Spinal cord (tissue), 10 donors: ENCODE data around the gene NEAT1. TPM values are rescaled to one million over a fixed set of nuclear protein-coding genes. Genes with fewer than 3 reads are reported as not detected.

ENCODE experiments used
- DNase-seq, 6 donors: peaks; one replicate each; pipeline versions ENCODE4 v3.0.0 to v3.0.0-alpha.2; 2013 to 2015; ENCODE audit warnings: low spot score in 6 of 6, low read depth in 4 of 6
- H3K27ac ChIP-seq: one replicate; pipeline ENCODE4 v1.5.1; 2013; ENCODE audit warnings: low read depth, low read length, control low read depth
- H3K27me3 ChIP-seq: one replicate; pipeline ENCODE4 v1.6.1; 2013; ENCODE audit warnings: low read length; ENCODE audit not compliant: control insufficient read depth, insufficient read depth
- H3K36me3 ChIP-seq: one replicate; pipeline ENCODE4 v1.6.1; 2013; ENCODE audit warnings: low read length; ENCODE audit not compliant: control insufficient read depth, insufficient read depth
- H3K4me1 ChIP-seq: one replicate; pipeline ENCODE4 v1.6.1; 2013; ENCODE audit warnings: low read length; ENCODE audit not compliant: control insufficient read depth, insufficient read depth
- H3K4me3 ChIP-seq: one replicate; pipeline ENCODE4 v1.5.1; 2013; ENCODE audit warnings: low read depth, low read length, control low read depth
- H3K9me3 ChIP-seq: one replicate; pipeline ENCODE4 v1.6.1; 2013; ENCODE audit warnings: low read length; ENCODE audit not compliant: control insufficient read depth, insufficient read depth
- WGBS: methylation state at CpG from one replicate; pipeline ENCODE4 v1.1.5; 2013; ENCODE audit warnings: missing lambda C conversion rate; ENCODE audit not compliant: insufficient coverage; 5-methylcytosine and 5-hydroxymethylcytosine counted together
- polyA plus RNA-seq, 2 donors: library from polyadenylated mRNA; unstranded; fragments of 120-200 nt; gene quantifications; one replicate each; pipeline ENCODE4 v1.2.1, GENCODE V29; 2013; ENCODE audit not compliant: insufficient read length in 2 of 2
- total RNA-seq, 2 donors: library from RNA; depleted of rRNA in 1 of 2; stranded (reverse); fragments of 120-200 nt in 1 of 2; fragments of >200 nt in 1 of 2; gene quantifications; one replicate each; pipeline versions ENCODE4 v1.2.3 to v1.2.4, GENCODE V29; 2013 to 2014
- donor health status: healthy.

The NEAT1 gene
- total and polyA plus RNA-seq, 4 donors = 27.4 to 73.6 (median 63.7) TPM

DNA sequence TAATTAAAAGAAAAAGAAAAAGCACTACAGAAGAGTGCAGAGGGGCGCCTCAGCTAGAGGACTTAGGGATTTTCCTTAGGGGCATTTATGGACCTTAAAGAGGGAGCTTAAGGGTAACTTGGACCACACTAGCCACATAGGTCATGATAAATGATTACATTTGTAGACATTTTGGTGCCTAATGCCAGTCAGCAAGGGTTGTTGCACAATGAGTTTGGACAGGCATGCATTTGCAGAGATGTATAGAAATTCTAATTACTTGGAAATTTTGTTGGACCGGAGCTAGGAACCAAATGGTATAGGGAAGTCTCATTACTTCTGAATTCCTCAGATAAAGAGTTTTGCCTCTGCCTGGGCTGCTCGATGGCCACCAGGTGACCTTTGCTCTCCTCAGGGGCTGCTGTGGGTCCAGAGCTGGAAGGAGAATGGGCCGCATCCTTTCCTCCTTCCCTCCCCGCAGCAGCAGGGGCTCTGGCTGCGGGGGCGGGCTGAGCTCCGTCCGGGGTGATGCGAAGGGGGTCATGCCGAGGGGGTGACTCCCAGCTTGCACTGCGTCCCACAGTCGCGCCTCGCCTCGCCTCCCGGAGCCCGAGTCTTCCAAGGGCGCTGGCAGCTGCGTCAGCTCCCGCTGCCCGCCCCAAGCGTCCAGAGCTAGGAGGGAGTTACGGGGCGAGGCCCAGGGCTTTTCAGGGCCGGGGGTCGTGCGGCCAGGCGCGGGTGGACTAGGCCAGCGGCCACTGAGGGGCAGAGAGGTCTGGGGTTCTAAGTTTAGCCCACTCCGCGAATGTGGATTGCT, 56.0 kb downstream of the NEAT1 start:
- Histone ChIP-seq H3K27ac (peak overlapping the region; percentile 99), H3K4me1 (peaks cover 40% of the 10 kb centered on the region), H3K36me3 (no peaks in the 10 kb centered on the region), H3K27me3 (no peaks in the 10 kb centered on the region), H3K4me3 (peak overlapping the region; percentile 26), H3K9me3 (no peaks in the 10 kb centered on the region)
- DNase-seq = peak in 1 of 6 donors; percentile 58
- WGBS = 12% methylated on average over 21 of the region's 33 CpGs

DNA sequence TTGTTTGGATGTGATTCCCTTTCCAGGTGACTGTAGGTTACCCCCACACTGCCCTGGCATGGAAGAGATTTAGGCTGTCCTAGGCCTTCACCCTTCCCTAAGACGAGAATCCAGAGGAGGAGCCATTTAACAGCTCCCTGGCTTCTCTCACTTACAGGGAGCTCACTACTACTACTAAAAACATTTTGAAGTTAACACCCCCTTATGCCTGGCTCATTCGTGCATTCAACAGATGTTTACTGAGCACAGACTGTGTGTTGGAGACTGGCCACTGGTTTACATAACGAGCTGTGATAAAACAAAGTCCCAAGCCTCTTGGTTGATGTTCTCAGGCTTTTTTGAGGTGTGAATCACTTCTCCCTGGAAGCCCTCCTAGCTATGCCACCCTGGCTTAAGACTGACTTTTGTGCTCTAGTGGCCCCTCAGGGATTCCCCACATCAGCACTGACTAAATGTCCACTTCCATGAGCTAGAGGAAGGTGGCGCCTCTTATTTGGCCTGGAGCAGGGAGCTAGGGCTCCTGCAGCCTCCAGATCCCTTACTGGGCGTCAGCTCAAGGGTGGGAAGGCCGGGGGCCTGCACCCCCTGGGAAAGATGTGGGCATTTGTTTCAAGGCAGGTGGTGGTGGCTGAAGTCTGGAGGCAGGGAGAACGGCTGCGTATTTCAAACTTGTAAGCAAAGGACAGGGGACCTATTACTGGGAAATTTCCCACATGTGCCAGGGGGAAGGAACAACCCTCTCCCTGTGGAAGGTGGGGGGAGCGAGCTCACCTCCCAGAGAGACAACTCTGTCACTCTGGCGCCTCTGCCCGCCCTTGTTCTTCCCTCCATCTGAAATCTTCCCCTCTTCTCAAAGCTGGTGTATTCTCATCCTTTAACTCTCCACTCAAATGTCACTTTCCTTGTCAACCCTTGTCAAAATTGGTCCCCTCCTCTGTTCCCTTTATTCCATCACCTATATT, 56.9 kb downstream of the NEAT1 start:
- Histone ChIP-seq H3K4me1 (peaks cover 40% of the 10 kb centered on the region), H3K27me3 (no peaks in the 10 kb centered on the region), H3K9me3 (no peaks in the 10 kb centered on the region), H3K4me3 (peak overlapping the region; percentile 26), H3K36me3 (no peaks in the 10 kb centered on the region), H3K27ac (peak overlapping the region; percentile 99)
- DNase-seq = peak in 2 of 6 donors; percentile 57 to 60
- WGBS = 28% methylated on average over 7 of the region's 11 CpGs

GRCh38 chr11:65482306-65482850, 59.8 kb downstream of the NEAT1 start:
- peaks cover 54% of the 10 kb centered on the region for H3K4me1 ChIP-seq

DNA sequence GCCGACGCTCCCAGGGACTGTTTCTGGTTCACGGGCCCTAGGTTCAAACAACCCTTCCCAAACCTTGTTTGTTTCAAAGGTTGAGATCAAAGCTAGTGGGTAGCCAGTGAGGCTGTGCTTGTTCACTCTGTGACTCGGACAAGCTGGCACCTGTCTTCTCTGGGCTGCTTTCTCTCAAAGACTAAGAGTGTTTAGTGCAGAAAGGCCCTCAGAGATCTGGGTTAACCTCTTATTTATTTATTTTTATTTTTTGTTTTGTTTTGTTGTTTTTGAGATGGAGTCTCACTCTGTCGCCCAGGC, 63.3 kb downstream of the NEAT1 start:
- no peak overlapping the region for H3K4me3 ChIP-seq
- DNase-seq = peak in 2 of 6 donors; percentile 35 to 43
- H3K9me3 ChIP-seq = no peaks in the 10 kb centered on the region
- no peaks in the 10 kb centered on the region for H3K27me3 ChIP-seq
- no CpG with 5 or more reads among the region's 5 CpGs for WGBS
- H3K4me1 ChIP-seq = peaks cover 64% of the 10 kb centered on the region
- H3K36me3 ChIP-seq = no peaks in the 10 kb centered on the region
- H3K27ac ChIP-seq = peak overlapping the region; percentile 98

More at GRCh38 chr11:65482306-65482850, 59.8 kb downstream of the NEAT1 start:
- Histone ChIP-seq H3K27me3 (no peaks in the 10 kb centered on the region), H3K36me3 (no peaks in the 10 kb centered on the region), H3K27ac (no peak overlapping the region), H3K9me3 (no peaks in the 10 kb centered on the region), H3K4me3 (no peak overlapping the region)
- no CpG with 5 or more reads among the region's 2 CpGs for WGBS
- no peak for DNase-seq

DNA sequence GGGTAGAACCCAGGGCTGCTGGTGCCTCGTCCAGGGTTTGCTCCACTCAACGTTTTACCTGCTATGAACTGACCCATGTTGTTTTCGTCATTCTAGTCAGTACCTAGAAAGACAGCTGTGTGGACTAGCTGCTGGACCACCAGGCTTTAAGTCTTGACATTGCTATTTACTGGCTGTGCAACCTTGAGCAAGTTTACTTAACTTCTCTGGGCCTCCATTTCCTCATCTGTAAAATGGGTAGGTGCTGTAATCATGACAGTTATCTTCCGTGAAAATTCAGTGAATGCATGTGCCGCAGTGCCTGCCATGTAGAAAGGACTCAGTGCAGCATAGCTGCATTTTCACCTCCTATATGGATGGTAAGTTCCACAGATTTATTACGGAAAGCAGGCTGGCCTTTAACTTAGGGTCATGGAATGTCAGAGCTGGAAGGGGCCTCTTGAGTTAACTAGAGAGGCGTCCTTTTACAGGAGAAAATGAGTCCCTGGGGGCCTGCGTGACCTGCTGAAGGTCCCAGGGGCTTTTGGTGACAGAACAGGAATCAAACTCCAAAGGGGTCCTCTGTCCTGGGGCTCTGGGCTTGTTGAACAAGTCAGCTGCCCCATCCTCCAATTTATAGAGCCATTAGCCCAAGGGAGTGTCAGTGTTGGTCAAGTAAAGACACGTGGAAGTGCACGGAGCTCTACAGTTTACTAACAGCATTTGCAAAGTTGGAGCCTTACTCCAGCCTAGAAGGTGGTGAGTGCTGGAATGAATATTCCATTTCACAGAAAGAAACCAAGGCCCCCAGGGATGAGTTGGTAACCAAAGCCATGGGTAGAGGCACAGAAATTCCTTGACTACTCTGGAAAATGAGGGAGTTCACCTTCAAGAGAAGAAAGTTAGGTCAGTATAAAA, 64.2 kb downstream of the NEAT1 start:
- Histone ChIP-seq H3K27me3 (no peaks in the 10 kb centered on the region), H3K4me1 (peaks cover 67% of the 10 kb centered on the region), H3K27ac (peak overlapping the region; percentile 98), H3K4me3 (no peak overlapping the region), H3K36me3 (no peaks in the 10 kb centered on the region), H3K9me3 (no peaks in the 10 kb centered on the region)
- WGBS = 45% methylated on average over 5 of the region's 10 CpGs
- no peak for DNase-seq

DNA sequence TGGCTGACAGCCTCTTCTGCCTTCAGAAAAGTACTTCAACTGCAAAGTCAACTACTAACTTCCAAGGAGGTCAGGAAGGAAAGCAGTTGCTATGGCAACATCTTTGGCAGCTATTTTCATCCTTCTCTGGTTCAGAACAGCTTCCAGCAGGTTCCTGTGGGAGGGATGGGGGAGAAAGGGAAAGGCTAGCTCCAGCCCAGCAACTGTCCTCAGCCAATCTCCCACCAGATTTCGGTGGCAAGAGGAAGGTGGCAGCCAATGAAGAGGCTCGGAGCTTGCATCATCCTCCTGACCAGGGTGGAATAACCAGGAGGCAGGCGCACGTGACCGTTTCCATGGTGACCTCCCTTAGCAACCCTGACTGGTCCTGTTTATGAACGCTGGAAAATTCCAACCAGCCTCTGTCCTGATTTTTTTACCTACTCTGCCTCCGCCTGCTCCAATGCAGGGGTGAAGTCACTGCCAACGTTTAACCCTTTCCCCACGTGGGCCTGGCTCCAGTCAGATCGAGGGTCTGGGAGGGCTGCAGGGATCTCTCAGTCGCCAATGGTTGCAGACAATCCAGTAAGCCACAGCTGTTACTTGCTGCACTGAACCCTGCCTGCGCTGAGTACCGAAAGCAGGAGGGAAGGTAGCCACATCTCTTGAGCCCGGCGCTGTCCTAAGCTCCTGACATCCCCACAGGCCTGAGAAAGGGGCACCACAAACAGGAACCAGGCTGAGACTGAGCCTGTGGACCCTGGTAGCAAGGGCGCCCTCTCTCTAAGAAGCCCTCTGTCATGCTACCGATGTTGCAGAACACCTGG, 65.1 kb downstream of the NEAT1 start:
- Histone ChIP-seq H3K4me3 (peak overlapping the region; percentile 14), H3K36me3 (no peaks in the 10 kb centered on the region), H3K4me1 (peaks cover 75% of the 10 kb centered on the region), H3K27ac (peak overlapping the region; percentile 98), H3K9me3 (no peaks in the 10 kb centered on the region), H3K27me3 (no peaks in the 10 kb centered on the region)
- peak; percentile 99 to 100 (median 100) for DNase-seq
- WGBS = 1% methylated on average over 16 of the region's 17 CpGs

DNA sequence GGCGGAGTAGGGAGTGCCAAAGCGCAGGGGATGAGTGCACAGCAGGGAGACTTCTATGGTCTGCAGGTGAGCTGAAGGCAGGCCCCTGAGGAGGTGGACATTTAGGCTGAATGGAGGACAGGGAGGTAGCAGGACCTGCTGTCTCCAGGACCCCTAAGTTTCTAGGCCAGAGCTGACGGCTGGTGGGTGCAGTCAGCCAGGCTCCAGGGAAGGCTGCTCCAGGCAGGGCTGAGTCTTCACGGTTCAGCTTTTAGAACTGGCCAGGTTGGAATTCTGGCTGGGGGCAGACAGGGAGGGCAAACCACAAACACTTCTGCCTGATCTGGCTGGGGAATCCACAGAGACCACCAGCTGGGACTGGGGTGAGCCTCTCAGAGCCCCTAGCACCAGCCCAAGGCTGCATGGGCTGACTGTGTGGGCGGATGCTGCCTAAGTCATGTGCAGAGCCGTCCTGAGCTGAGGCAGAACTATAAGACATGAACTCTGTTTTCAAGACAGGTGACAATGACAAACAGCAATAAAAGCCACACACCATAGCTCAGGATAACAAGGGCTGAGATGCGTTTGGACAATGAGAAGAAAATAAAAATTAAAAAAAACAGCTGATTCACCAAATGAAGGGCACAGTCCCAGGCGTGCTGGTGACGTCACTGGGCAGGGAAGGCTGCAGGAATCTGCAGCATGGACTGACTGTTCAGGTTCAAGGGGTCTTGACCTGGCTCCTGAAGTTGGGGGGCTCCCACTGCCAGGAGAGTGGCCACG, 65.9 kb downstream of the NEAT1 start:
- peak overlapping the region; percentile 14 for H3K4me3 ChIP-seq
- no peaks in the 10 kb centered on the region for H3K36me3 ChIP-seq
- H3K27ac ChIP-seq = peak overlapping the region; percentile 98
- H3K4me1 ChIP-seq = peaks cover 83% of the 10 kb centered on the region
- DNase-seq = peak in 2 of 6 donors; percentile 62 to 67
- no peaks in the 10 kb centered on the region for H3K27me3 ChIP-seq
- WGBS = 13% methylated on average over 8 of the region's 10 CpGs
- H3K9me3 ChIP-seq = no peaks in the 10 kb centered on the region

- peak in 2 of 6 donors; percentile 33 to 65 for DNase-seq
- Histone ChIP-seq H3K36me3 (no peaks in the 10 kb centered on the region), H3K9me3 (no peaks in the 10 kb centered on the region), H3K4me1 (peaks cover 90% of the 10 kb centered on the region), H3K27ac (peak overlapping the region; percentile 98), H3K27me3 (no peaks in the 10 kb centered on the region), H3K4me3 (no peak overlapping the region)
- WGBS = 11% methylated on average over 8 of the region's 10 CpGs
Observed at GRCh38 chr11:65489035-65489705, 66.6 kb downstream of the NEAT1 start.
